ENCODE data around the gene SLC6A11.

SLC6A11 gene

DNA sequence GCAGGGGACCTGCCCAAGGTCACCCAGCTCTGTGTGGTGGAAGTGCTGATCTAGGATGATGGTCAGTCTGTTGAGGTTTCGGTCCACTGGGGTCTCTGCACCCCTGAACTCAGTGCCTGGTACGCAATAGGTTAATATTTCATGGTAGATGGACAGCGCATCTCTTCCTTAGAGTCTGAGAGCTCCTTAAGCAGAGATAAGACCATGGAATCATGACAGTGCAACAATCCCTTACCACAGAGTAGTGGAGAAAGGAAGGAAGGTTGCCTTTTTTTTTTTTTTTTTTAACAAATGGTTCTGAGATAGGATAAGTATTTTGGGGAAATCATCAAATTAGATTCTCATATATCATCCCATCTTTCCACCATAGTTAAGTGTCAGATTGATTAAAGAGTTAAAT is 96.8 kb downstream of the SLC6A11 start:
- no peaks in the 10 kb centered on the region for H3K4me1 ChIP-seq (ENCODE audit: control insufficient read depth, low read depth, low read length)
- H3K4me2 ChIP-seq (ENCODE audit: low read length): no peak overlapping the region
- WGBS (ENCODE audit: extremely low coverage, insufficient coverage, low lambda C conversion rate): no CpG with 5 or more reads among the region's 3 CpGs
- no peaks in the 10 kb centered on the region for H3K36me3 ChIP-seq (ENCODE audit: control insufficient read depth, insufficient read depth, low read length)
- no peak overlapping the region for H3K23ac ChIP-seq (ENCODE audit: low read length)
- H2BK15ac ChIP-seq (replicated peaks; ENCODE audit: low read depth): no peak overlapping the region
- no peak overlapping the region for H2BK5ac ChIP-seq (ENCODE audit: low read length)
- no peak overlapping the region for H3K4me3 ChIP-seq (ENCODE audit: low read length)
- H2AK5ac ChIP-seq (ENCODE audit: low read length): no peak overlapping the region
- no peaks in the 10 kb centered on the region for H3K79me2 ChIP-seq (ENCODE audit: control insufficient read depth, insufficient read depth, low read length)
- H4K5ac ChIP-seq (ENCODE audit: low read length): no peak overlapping the region
- no peak overlapping the region for H3K18ac ChIP-seq (ENCODE audit: low read length)
- no peak overlapping the region for H2BK120ac ChIP-seq (ENCODE audit: low read depth, low read length)
- DNase-seq: no peak
- no peak overlapping the region for H4K8ac ChIP-seq (ENCODE audit: low read depth, low read length)
- H3K9ac ChIP-seq (ENCODE audit: low read length): no peak overlapping the region
- no peak overlapping the region for H3K56ac ChIP-seq (ENCODE audit: low read length)
- H3K27ac ChIP-seq (ENCODE audit: low read depth, low read length): no peak overlapping the region
- H3K79me1 ChIP-seq (ENCODE audit: low read length): no peaks in the 10 kb centered on the region
- no peak overlapping the region for H3K4ac ChIP-seq (ENCODE audit: low read depth, low read length)
- peaks cover 2% of the 10 kb centered on the region for H3K27me3 ChIP-seq (ENCODE audit: insufficient read depth, low read length, poor library complexity)

DNA sequence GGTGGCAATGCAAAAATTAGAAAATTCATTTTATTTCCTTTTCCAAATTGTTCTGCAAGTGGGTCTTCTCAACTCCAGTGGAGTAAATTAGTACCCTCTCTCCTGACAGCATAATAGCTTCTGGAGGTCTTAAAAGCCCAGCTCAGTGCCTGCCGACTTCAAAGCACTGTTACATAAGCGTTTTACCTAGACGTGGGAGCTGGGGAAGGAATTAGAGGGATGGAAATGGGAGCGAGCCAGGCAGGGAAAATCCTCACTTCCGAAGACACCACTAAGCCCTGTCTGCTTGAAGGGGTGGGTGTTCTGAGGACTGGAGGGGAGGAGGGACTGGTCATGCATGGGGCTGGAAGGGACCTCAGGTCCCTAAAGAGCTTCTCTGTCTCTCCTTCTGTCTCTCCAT is 99.3 kb downstream of the SLC6A11 start:
- Histone ChIP-seq H3K27ac (ENCODE audit: low read depth, low read length) (no peak overlapping the region), H3K18ac (ENCODE audit: low read length) (no peak overlapping the region), H2BK5ac (ENCODE audit: low read length) (no peak overlapping the region), H3K79me1 (ENCODE audit: low read length) (no peaks in the 10 kb centered on the region), H2BK15ac (replicated peaks; ENCODE audit: low read depth) (no peak overlapping the region), H3K27me3 (ENCODE audit: insufficient read depth, low read length, poor library complexity) (no peaks in the 10 kb centered on the region), H2BK120ac (ENCODE audit: low read depth, low read length) (no peak overlapping the region), H2AK5ac (ENCODE audit: low read length) (no peak overlapping the region), H3K36me3 (ENCODE audit: control insufficient read depth, insufficient read depth, low read length) (no peaks in the 10 kb centered on the region), H3K4me1 (ENCODE audit: control insufficient read depth, low read depth, low read length) (no peaks in the 10 kb centered on the region), H3K4me2 (ENCODE audit: low read length) (no peak overlapping the region), H3K56ac (ENCODE audit: low read length) (no peak overlapping the region), H4K8ac (ENCODE audit: low read depth, low read length) (no peak overlapping the region), H3K79me2 (ENCODE audit: control insufficient read depth, insufficient read depth, low read length) (no peaks in the 10 kb centered on the region), H3K4ac (ENCODE audit: low read depth, low read length) (no peak overlapping the region), H3K23ac (ENCODE audit: low read length) (no peak overlapping the region), H3K4me3 (ENCODE audit: low read length) (no peak overlapping the region), H4K5ac (ENCODE audit: low read length) (no peak overlapping the region), H3K9ac (ENCODE audit: low read length) (no peak overlapping the region)
- no peak for DNase-seq
- WGBS (ENCODE audit: extremely low coverage, insufficient coverage, low lambda C conversion rate): no CpG with 5 or more reads among the region's 5 CpGs

DNA sequence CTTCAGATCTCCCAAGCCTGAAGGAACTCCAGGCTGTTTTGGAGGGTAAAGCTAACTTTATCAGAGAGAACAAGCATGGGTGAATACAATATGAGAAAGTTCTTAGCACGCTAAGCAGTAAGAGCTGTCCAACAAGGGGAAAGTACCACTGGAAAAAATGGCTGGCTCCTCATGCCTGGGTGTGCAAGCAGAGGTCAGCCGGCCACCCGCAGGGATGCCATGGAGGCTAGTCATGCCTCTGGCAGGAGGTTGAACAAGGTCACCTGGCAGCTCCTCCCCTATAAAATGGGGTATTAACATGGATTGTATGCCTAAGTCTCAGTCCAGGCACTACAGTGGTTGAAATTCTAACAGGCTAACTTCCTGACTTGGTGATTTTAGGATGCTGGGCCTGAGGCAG is 101.1 kb downstream of the SLC6A11 start:
- DNase-seq: no peak
- H3K79me1 ChIP-seq (ENCODE audit: low read length): no peaks in the 10 kb centered on the region
- H3K23ac ChIP-seq (ENCODE audit: low read length): no peak overlapping the region
- H2BK15ac ChIP-seq (replicated peaks; ENCODE audit: low read depth): no peak overlapping the region
- no peaks in the 10 kb centered on the region for H3K27me3 ChIP-seq (ENCODE audit: insufficient read depth, low read length, poor library complexity)
- no CpG with 5 or more reads among the region's 3 CpGs for WGBS (ENCODE audit: extremely low coverage, insufficient coverage, low lambda C conversion rate)
- H3K27ac ChIP-seq (ENCODE audit: low read depth, low read length): no peak overlapping the region
- no peak overlapping the region for H4K5ac ChIP-seq (ENCODE audit: low read length)
- H3K4me2 ChIP-seq (ENCODE audit: low read length): no peak overlapping the region
- no peak overlapping the region for H2BK120ac ChIP-seq (ENCODE audit: low read depth, low read length)
- no peak overlapping the region for H3K18ac ChIP-seq (ENCODE audit: low read length)
- H3K56ac ChIP-seq (ENCODE audit: low read length): no peak overlapping the region
- H3K9ac ChIP-seq (ENCODE audit: low read length): no peak overlapping the region
- H2AK5ac ChIP-seq (ENCODE audit: low read length): no peak overlapping the region
- H2BK5ac ChIP-seq (ENCODE audit: low read length): no peak overlapping the region
- no peaks in the 10 kb centered on the region for H3K36me3 ChIP-seq (ENCODE audit: control insufficient read depth, insufficient read depth, low read length)
- no peak overlapping the region for H3K4me3 ChIP-seq (ENCODE audit: low read length)
- H3K4me1 ChIP-seq (ENCODE audit: control insufficient read depth, low read depth, low read length): no peaks in the 10 kb centered on the region
- no peaks in the 10 kb centered on the region for H3K79me2 ChIP-seq (ENCODE audit: control insufficient read depth, insufficient read depth, low read length)
- H4K8ac ChIP-seq (ENCODE audit: low read depth, low read length): no peak overlapping the region
- no peak overlapping the region for H3K4ac ChIP-seq (ENCODE audit: low read depth, low read length)

DNA sequence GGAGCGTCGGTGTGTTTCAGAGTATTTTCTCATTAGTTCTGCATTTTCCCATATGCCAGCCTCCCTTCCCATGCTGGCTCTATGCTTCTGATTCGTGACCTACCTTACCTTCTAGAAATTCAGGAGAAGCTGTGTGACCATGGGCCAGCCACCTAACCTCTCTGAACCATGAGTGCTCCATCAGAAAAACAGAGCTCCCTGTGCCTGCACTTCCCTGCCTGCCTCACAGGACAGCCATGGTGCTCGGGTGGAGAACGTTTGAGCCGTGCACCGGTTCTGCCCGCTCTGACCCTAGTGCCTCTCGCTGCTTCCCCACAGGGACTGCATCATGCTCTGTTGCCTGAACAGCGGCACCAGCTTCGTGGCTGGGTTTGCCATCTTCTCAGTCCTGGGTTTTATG is 102.0 kb downstream of the SLC6A11 start:
- Histone ChIP-seq H3K4me2 (ENCODE audit: low read length) (no peak overlapping the region), H3K23ac (ENCODE audit: low read length) (no peak overlapping the region), H3K4me1 (ENCODE audit: control insufficient read depth, low read depth, low read length) (no peaks in the 10 kb centered on the region), H3K27me3 (ENCODE audit: insufficient read depth, low read length, poor library complexity) (no peaks in the 10 kb centered on the region), H4K8ac (ENCODE audit: low read depth, low read length) (no peak overlapping the region), H3K36me3 (ENCODE audit: control insufficient read depth, insufficient read depth, low read length) (no peaks in the 10 kb centered on the region), H2BK120ac (ENCODE audit: low read depth, low read length) (no peak overlapping the region), H2BK5ac (ENCODE audit: low read length) (no peak overlapping the region), H3K4me3 (ENCODE audit: low read length) (no peak overlapping the region), H2BK15ac (replicated peaks; ENCODE audit: low read depth) (no peak overlapping the region), H3K18ac (ENCODE audit: low read length) (no peak overlapping the region), H3K9ac (ENCODE audit: low read length) (no peak overlapping the region), H2AK5ac (ENCODE audit: low read length) (no peak overlapping the region), H3K56ac (ENCODE audit: low read length) (no peak overlapping the region), H3K4ac (ENCODE audit: low read depth, low read length) (no peak overlapping the region), H3K27ac (ENCODE audit: low read depth, low read length) (no peak overlapping the region), H3K79me2 (ENCODE audit: control insufficient read depth, insufficient read depth, low read length) (no peaks in the 10 kb centered on the region), H3K79me1 (ENCODE audit: low read length) (no peaks in the 10 kb centered on the region), H4K5ac (ENCODE audit: low read length) (no peak overlapping the region)
- no peak for DNase-seq
- WGBS (ENCODE audit: extremely low coverage, insufficient coverage, low lambda C conversion rate): no CpG with 5 or more reads among the region's 11 CpGs

DNA sequence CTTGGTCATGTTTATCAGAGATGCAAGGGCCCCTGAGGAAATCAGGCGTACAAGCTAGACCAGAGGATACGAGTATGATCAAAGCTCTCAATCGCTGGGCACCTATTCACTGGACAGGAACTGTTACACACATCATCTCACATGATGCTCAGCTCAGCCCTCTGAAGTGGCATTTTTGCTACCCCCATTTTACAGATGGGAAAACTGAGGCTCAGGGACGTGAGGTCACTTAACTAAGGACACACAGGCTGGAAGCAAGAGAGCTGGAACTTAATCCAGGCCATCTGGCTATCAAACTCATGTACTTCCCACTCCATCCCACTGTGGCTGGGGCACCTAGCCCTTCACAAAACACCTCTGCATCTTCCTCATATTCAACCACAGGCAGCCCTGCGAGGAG is 103.6 kb downstream of the SLC6A11 start:
- no peak overlapping the region for H2BK5ac ChIP-seq (ENCODE audit: low read length)
- H3K56ac ChIP-seq (ENCODE audit: low read length): no peak overlapping the region
- no peaks in the 10 kb centered on the region for H3K79me2 ChIP-seq (ENCODE audit: control insufficient read depth, insufficient read depth, low read length)
- no peak overlapping the region for H2BK120ac ChIP-seq (ENCODE audit: low read depth, low read length)
- H3K4me2 ChIP-seq (ENCODE audit: low read length): no peak overlapping the region
- no peak overlapping the region for H3K4ac ChIP-seq (ENCODE audit: low read depth, low read length)
- H3K79me1 ChIP-seq (ENCODE audit: low read length): no peaks in the 10 kb centered on the region
- H3K27me3 ChIP-seq (ENCODE audit: insufficient read depth, low read length, poor library complexity): no peaks in the 10 kb centered on the region
- no peak overlapping the region for H3K9ac ChIP-seq (ENCODE audit: low read length)
- no peak overlapping the region for H4K8ac ChIP-seq (ENCODE audit: low read depth, low read length)
- H3K23ac ChIP-seq (ENCODE audit: low read length): no peak overlapping the region
- H2AK5ac ChIP-seq (ENCODE audit: low read length): no peak overlapping the region
- no peak overlapping the region for H3K27ac ChIP-seq (ENCODE audit: low read depth, low read length)
- DNase-seq: no peak
- no peak overlapping the region for H4K5ac ChIP-seq (ENCODE audit: low read length)
- no peak overlapping the region for H3K4me3 ChIP-seq (ENCODE audit: low read length)
- H3K4me1 ChIP-seq (ENCODE audit: control insufficient read depth, low read depth, low read length): no peaks in the 10 kb centered on the region
- no CpG with 5 or more reads among the region's 5 CpGs for WGBS (ENCODE audit: extremely low coverage, insufficient coverage, low lambda C conversion rate)
- no peaks in the 10 kb centered on the region for H3K36me3 ChIP-seq (ENCODE audit: control insufficient read depth, insufficient read depth, low read length)
- no peak overlapping the region for H2BK15ac ChIP-seq (replicated peaks; ENCODE audit: low read depth)
- no peak overlapping the region for H3K18ac ChIP-seq (ENCODE audit: low read length)

DNA sequence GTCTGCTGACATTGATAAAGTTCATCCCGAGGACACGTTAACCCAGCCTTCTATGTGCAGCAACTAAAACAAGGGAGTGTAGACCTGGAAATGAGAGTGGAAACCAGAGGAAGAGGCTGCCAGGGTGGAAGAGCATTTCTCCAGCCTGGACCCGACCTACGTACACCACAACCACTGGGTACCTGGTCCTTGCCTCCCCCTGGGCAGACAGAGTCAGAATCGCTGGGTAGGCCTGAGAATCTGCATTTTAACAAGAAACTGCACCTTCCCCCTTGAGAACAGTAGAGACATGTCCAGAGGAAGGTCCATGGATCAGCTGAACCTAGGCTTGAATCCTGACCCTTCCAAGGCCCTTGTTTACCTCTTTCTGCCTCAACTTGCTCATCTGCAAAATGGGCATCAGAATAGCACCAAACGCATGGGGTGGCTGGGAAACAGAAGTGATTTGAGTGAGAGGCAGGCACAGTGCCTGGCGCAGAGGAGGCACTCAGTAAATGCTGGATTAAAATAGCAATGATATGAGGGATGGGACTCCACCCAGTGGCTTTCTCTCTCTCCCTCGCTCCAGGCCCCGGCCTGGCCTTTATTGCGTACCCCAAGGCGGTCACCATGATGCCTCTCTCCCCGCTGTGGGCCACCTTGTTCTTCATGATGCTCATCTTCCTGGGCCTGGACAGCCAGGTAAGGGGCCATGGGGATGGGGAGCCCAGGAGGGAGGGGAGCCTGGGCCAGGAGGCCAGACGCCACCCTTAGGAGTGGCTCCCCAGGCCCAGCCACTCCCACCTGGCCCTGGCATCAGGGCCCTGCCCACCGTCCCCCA is 109.6 kb downstream of the SLC6A11 start:
- no peak for DNase-seq
- H3K4me2 ChIP-seq (ENCODE audit: low read length): no peak overlapping the region
- H2BK5ac ChIP-seq (ENCODE audit: low read length): no peak overlapping the region
- H3K18ac ChIP-seq (ENCODE audit: low read length): no peak overlapping the region
- H2BK15ac ChIP-seq (replicated peaks; ENCODE audit: low read depth): no peak overlapping the region
- no peaks in the 10 kb centered on the region for H3K4me1 ChIP-seq (ENCODE audit: control insufficient read depth, low read depth, low read length)
- no peaks in the 10 kb centered on the region for H3K27me3 ChIP-seq (ENCODE audit: insufficient read depth, low read length, poor library complexity)
- no peaks in the 10 kb centered on the region for H3K79me2 ChIP-seq (ENCODE audit: control insufficient read depth, insufficient read depth, low read length)
- H4K5ac ChIP-seq (ENCODE audit: low read length): no peak overlapping the region
- no peak overlapping the region for H2BK120ac ChIP-seq (ENCODE audit: low read depth, low read length)
- H3K4me3 ChIP-seq (ENCODE audit: low read length): no peak overlapping the region
- no peak overlapping the region for H4K8ac ChIP-seq (ENCODE audit: low read depth, low read length)
- H2AK5ac ChIP-seq (ENCODE audit: low read length): no peak overlapping the region
- no peak overlapping the region for H3K23ac ChIP-seq (ENCODE audit: low read length)
- H3K56ac ChIP-seq (ENCODE audit: low read length): no peak overlapping the region
- H3K36me3 ChIP-seq (ENCODE audit: control insufficient read depth, insufficient read depth, low read length): no peaks in the 10 kb centered on the region
- no CpG with 5 or more reads among the region's 14 CpGs for WGBS (ENCODE audit: extremely low coverage, insufficient coverage, low lambda C conversion rate)
- no peak overlapping the region for H3K4ac ChIP-seq (ENCODE audit: low read depth, low read length)
- no peaks in the 10 kb centered on the region for H3K79me1 ChIP-seq (ENCODE audit: low read length)
- no peak overlapping the region for H3K27ac ChIP-seq (ENCODE audit: low read depth, low read length)
- H3K9ac ChIP-seq (ENCODE audit: low read length): no peak overlapping the region
